Cardiac septum (tissue), 1 donor: ENCODE measurements around the gene CREG2. TPM values are rescaled to one million over a fixed set of nuclear protein-coding genes. Genes with fewer than 3 reads are reported as not detected.

Experiments
- DNase-seq: peaks from one replicate; pipeline ENCODE4 v3.0.0-alpha.2; 2020; ENCODE audit warnings: low spot score
- intact Hi-C: fragments of 100-400 bp; cut with DNase I; formaldehyde crosslinking; loops from one replicate; pipeline ENCODE4 v1.14.0; 2022
- total RNA-seq: library from RNA; stranded (reverse); fragmentation: NEBNext Ultra II Directional; extraction: Animal tissue kit (Norgen Biotek cat#: 25700); gene quantifications from one replicate; pipeline ENCODE4 v1.2.1, GENCODE V29; 2021
- donor health status: DM: no; HTN: no; CAD: no.

Gene CREG2
- total RNA-seq, 1 donor from 2014 or later = 0.81 TPM

- intact Hi-C loops = no loop called here
- DNase-seq = no peak
These were observed 4.2 kb downstream of the CREG2 start for GRCh38 chr2:101383016-101383541.

GRCh38 chr2:101382442-101382841 lies 4.9 kb downstream of the CREG2 start:
- no peak for DNase-seq
- intact Hi-C loops = no loop called here

GRCh38 chr2:101380376-101380775 lies 6.9 kb downstream of the CREG2 start:
- DNase-seq = peak; percentile 79
- intact Hi-C loops = no loop called here

GRCh38 chr2:101379091-101379490 lies 8.2 kb downstream of the CREG2 start:
- intact Hi-C loops = no loop called here
- DNase-seq = no peak

GRCh38 chr2:101375653-101376052 lies 11.7 kb downstream of the CREG2 start:
- DNase-seq = no peak
- intact Hi-C loops = no loop called here

GRCh38 chr2:101374821-101375561 lies 12.3 kb downstream of the CREG2 start:
- intact Hi-C loops = no loop called here
- no peak for DNase-seq

- intact Hi-C loops = no loop called here
These were observed 14.5 kb downstream of the CREG2 start for GRCh38 chr2:101372792-101373191.

GRCh38 chr2:101371636-101372035 lies 15.7 kb downstream of the CREG2 start:
- no peak for DNase-seq
- intact Hi-C loops = no loop called here

More at GRCh38 chr2:101372792-101373191, 14.5 kb downstream of the CREG2 start:
- DNase-seq = no peak

GRCh38 chr2:101369100-101369499 lies 18.2 kb downstream of the CREG2 start:
- DNase-seq = no peak
- intact Hi-C loops = no loop called here

- DNase-seq = no peak
- intact Hi-C loops = no loop called here
These were observed 18.9 kb downstream of the CREG2 start for GRCh38 chr2:101368376-101368775.

- DNase-seq = no peak
- intact Hi-C loops = no loop called here
These were observed 19.8 kb downstream of the CREG2 start for GRCh38 chr2:101367508-101367907.

- DNase-seq = no peak
- intact Hi-C loops = no loop called here
These were observed 22.4 kb downstream of the CREG2 start for GRCh38 chr2:101364878-101365277.

GRCh38 chr2:101362777-101363176 lies 24.5 kb downstream of the CREG2 start:
- intact Hi-C loops = no loop called here

GRCh38 chr2:101362316-101362715 lies 25.0 kb downstream of the CREG2 start:
- intact Hi-C loops = no loop called here

More at GRCh38 chr2:101362777-101363176, 24.5 kb downstream of the CREG2 start:
- no peak for DNase-seq

GRCh38 chr2:101361522-101361921 lies 25.8 kb downstream of the CREG2 start:
- DNase-seq = no peak
- intact Hi-C loops = no loop called here

More at GRCh38 chr2:101362316-101362715, 25.0 kb downstream of the CREG2 start:
- DNase-seq = no peak

- DNase-seq = no peak
- intact Hi-C loops = no loop called here
These were observed 26.2 kb downstream of the CREG2 start for GRCh38 chr2:101361121-101361520.

- DNase-seq = no peak
These were observed 27.1 kb downstream of the CREG2 start for GRCh38 chr2:101360232-101360631.

GRCh38 chr2:101359410-101359954 lies 27.8 kb downstream of the CREG2 start:
- intact Hi-C loops = no loop called here
- no peak for DNase-seq

More at GRCh38 chr2:101360232-101360631, 27.1 kb downstream of the CREG2 start:
- intact Hi-C loops = no loop called here

- intact Hi-C loops = no loop called here
These were observed 29.9 kb downstream of the CREG2 start for GRCh38 chr2:101357376-101357775.

GRCh38 chr2:101356521-101356920 lies 30.8 kb downstream of the CREG2 start:
- no peak for DNase-seq
- intact Hi-C loops = no loop called here

More at GRCh38 chr2:101357376-101357775, 29.9 kb downstream of the CREG2 start:
- no peak for DNase-seq

- intact Hi-C loops = no loop called here
- no peak for DNase-seq
These were observed 31.2 kb downstream of the CREG2 start for GRCh38 chr2:101356055-101356454.
